Subcutaneous adipose tissue (tissue), 4 donors: ENCODE data around the gene CRIM1. TPM values are rescaled to one million over a fixed set of nuclear protein-coding genes. Genes with fewer than 3 reads are reported as not detected.

ENCODE experiments used
- total RNA-seq, 4 donors: library from RNA; depleted of rRNA; stranded (reverse); fragments of >200 nt; gene quantifications; one replicate each; pipeline ENCODE4 v1.1.0, GENCODE V29; 2016
- TF ChIP-seq, protein P1 (sequence below): fragments of 450-650 bp; IDR thresholded peaks from one replicate; pipeline ENCODE4 v1.5.1; 2016; ENCODE audit warnings: low read depth, mild to moderate bottlenecking, control low read depth, antibody characterized with exemption, moderate library complexity

Gene CRIM1
- total RNA-seq, 4 donors from 2014 or later = 153 to 269 (median 233) TPM

DNA sequence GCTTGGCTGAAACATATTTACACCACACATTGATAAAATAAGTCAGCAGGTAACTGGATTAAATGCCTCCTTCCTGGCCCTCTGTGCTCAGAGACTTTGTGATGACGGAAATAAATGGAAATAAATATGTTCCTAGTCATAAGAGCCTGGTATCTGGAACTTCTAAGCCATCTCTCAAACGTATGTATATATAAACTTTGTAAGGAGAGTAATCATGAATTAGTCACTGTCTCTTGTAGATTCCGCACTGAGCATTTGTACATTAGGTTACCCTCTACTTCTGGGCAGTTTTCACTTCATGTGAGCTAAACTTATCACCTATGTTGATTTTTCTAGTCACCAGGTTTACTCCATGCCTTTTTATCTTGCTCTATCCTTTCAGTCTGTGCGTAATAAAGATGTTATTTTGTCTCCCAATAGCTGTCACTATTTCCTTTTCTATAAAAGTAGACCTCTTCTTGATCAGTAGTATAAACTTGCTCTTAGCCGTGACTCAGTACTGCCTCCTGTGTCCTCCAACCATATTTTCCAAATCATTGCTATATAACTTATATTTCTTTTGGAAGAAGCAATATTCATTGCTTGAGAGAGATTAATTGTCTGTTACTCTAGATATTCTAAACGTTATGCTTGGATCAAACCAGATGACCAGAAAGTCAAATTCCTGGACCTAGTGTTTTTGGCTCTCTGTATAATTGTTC, 189.2 kb downstream of the CRIM1 start:
- TF ChIP-seq, protein P1, sequence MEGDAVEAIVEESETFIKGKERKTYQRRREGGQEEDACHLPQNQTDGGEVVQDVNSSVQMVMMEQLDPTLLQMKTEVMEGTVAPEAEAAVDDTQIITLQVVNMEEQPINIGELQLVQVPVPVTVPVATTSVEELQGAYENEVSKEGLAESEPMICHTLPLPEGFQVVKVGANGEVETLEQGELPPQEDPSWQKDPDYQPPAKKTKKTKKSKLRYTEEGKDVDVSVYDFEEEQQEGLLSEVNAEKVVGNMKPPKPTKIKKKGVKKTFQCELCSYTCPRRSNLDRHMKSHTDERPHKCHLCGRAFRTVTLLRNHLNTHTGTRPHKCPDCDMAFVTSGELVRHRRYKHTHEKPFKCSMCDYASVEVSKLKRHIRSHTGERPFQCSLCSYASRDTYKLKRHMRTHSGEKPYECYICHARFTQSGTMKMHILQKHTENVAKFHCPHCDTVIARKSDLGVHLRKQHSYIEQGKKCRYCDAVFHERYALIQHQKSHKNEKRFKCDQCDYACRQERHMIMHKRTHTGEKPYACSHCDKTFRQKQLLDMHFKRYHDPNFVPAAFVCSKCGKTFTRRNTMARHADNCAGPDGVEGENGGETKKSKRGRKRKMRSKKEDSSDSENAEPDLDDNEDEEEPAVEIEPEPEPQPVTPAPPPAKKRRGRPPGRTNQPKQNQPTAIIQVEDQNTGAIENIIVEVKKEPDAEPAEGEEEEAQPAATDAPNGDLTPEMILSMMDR = no peak

DNA sequence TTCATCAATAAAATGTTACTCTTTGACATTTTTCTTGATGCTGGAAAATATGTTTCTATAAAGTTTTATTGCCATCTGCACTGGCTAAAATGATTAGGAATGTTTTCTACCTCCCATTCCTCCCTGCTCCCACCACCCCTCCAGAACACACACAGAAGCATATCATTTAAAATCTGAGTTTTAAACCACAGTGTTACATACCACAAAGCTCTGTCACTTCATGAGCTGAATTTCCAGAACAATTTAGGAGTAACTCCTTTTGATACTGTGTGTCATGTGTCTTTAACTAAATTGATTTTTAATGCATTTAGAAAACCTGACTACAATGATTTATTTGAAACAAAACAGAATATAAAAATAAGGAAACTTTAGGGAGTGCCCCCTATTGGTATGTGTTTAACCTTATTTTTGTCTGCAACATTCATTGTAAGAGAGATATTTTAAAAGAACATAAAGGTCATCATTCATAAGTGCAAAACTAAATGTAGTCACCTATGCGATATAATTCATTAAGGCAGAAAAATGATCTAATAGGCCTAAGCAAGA, 190.4 kb downstream of the CRIM1 start:
- TF ChIP-seq, protein P1 = no peak

DNA sequence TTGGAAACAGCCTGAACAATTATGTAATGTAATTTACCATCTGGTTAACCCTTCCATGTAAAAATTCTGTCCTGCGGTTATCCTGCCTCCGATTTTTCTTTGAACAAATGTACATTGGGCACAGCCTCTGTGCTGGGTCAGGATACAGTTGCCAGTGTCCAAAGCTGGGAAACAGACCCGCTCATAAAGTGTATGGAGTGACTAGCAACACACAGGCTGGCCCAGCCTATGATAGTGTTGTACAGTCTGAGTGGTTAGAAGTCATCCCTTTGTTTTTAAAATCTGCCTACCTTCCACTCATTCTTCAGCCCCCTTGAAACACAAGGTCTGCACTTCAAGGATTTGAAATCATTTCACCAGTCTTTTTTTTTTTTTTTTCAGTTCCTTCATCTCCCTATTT, 192.3 kb downstream of the CRIM1 start:
- TF ChIP-seq, protein P1 = no peak

DNA sequence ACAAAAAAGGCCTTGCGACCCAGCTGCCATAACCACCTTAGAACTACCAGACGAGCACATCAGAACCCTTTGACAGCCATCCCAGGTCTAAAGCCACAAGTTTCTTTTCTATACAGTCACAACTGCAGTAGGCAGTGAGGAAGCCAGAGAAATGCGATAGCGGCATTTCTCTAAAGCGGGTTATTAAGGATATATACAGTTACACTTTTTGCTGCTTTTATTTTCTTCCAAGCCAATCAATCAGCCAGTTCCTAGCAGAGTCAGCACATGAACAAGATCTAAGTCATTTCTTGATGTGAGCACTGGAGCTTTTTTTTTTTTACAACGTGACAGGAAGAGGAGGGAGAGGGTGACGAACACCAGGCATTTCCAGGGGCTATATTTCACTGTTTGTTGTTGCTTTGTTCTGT, 193.6 kb downstream of the CRIM1 start:
- TF ChIP-seq, protein P1 = no peak

DNA sequence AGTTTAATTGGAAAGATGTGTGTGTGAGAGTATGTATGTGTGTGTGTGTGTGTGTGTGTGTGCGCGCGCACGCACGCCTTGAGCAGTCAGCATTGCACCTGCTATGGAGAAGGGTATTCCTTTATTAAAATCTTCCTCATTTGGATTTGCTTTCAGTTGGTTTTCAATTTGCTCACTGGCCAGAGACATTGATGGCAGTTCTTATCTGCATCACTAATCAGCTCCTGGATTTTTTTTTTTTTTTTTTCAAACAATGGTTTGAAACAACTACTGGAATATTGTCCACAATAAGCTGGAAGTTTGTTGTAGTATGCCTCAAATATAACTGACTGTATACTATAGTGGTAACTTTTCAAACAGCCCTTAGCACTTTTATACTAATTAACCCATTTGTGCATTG, 194.4 kb downstream of the CRIM1 start:
- TF ChIP-seq, protein P1 = no peak

DNA sequence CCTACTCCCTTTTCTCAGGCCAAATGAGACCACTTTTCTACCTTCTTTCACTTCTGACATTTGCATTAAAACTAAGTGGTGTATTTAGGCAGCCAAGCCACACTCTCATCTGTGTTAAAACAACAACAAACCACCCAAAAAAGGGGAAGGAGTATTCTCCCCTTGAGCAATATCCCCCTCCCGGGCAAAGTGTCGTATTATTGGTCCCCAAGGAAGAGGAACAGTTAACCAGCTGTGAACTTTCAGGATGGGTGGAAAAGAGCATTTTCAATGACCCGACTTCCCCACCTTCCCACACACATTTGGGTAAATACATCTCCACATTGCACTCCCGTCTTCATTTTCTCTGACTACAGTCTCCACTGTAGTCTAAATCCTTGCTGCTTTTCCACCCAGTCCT, 198.1 kb downstream of the CRIM1 start:
- TF ChIP-seq, protein P1 = no peak

DNA sequence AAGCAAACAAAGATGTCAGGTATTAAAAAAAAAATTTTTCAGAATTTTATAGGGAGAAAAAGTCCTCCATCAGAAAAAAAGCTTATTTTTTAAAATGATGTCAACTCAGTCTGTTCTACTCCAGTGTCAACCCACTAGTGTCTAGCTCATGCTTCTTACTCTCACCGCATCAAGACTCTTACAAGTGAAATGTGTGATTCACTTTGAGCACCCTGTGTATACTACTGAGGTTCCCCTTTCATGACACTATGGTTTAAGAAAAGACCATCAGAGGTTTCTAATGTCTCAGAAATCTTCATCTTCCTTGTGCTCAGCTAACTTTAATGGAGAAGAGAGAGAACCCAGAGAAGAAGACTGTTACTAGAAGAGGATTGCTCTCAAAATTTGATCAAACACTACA, 199.0 kb downstream of the CRIM1 start:
- TF ChIP-seq, protein P1 = no peak
